Cardiac ventricle fibroblast (primary cell): ENCODE data around the gene CCS. TPM values are rescaled to one million over a fixed set of nuclear protein-coding genes. Genes with fewer than 3 reads are reported as not detected.

Experiments used
- total RNA-seq: library from RNA; depleted of rRNA; stranded (reverse); fragments of >200 nt; gene quantifications from 2 replicates; pipeline ENCODE4 v1.2.3, GENCODE V29; 2015

Gene CCS, protein sequence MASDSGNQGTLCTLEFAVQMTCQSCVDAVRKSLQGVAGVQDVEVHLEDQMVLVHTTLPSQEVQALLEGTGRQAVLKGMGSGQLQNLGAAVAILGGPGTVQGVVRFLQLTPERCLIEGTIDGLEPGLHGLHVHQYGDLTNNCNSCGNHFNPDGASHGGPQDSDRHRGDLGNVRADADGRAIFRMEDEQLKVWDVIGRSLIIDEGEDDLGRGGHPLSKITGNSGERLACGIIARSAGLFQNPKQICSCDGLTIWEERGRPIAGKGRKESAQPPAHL
- 55.0 and 56.5 TPM in 2 replicates for total RNA-seq

DNA sequence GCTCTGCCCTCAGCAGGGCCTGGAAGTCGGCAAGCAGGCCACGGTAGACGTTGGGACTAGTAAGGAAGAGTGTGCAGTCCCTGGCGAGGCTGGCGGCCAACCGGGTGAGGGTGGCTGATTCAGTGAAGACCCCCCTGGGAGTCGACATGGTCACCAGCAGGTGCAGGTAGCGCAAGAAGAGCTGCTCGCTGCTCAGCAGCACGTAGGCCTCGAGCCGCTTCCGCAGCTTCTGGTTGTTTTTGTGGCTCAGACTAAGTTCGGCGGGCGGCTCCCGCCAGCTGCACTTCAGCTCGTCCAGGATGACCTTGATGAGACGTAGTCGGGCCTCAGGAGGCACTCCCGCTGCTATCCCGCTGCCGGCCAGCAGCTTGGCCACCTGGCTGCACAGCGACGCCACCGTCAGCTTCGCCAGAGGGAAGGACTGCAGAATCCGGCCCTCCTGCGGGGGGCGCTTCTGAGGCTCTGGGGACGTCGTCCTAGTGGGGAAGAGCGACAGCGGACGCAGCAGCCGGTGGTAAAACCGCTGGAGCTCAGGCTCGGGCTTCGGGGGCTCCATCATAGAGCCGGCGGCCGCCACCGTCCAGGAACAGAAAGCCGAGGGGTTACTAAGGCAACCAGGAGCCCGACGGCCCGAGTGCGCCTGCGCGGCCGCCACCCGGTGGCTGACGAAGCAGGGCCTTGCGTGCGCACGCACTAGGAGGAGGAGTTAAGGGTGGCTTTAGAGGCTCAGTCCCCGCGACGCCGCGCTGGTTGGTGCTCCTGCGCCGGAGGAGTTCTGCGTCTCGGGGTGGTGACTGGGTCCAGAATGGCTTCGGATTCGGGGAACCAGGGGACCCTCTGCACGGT lies at the start of gene CCS, which contains the start of gene CCDC87:
CCS (plus strand) TSS at position 729 of the 846 bp plus-strand sequence; CDS start at position 806, 77 bp downstream.
CCDC87 (minus strand) TSS at position 607 of the 846 bp plus-strand sequence; CDS start at position 559, 48 bp downstream.

DNA sequence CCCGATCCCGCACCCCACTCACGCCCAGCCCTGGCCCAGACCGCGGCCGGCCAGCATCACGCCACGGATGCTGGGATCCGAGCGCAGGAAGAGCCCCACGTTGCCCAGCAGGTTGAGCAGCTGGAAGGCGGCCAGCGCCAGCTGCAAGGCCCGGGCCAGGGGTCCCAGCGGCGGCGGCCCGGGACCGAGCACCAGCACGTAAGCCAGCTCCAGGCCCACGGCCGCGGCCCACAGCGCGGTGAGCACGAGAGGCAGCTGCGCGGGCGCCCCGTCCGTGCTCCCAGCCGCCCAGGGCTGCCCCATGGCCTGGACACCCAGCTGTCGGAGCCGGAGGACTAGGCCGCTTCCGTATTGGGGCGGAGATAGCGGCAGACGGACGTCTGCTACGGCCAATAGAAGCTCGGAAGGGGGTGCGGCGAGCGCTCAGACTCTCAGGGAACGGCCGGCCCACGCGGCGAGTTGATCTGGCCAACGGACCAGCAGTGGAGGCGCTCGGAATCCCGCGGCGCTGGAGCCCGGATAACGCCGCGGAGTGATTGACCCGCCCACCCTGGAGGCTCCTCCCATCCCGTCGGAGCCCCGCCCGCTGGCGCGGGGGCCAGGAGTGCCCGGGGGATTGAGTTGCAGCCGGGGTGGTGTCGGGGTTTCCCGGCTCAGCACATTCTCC lies 47.2 kb upstream of the CCS start, which contains the start of gene ZDHHC24:
ZDHHC24 (minus strand) TSS at position 348 of the 667 bp plus-strand sequence; CDS start at position 303, 45 bp downstream.

DNA sequence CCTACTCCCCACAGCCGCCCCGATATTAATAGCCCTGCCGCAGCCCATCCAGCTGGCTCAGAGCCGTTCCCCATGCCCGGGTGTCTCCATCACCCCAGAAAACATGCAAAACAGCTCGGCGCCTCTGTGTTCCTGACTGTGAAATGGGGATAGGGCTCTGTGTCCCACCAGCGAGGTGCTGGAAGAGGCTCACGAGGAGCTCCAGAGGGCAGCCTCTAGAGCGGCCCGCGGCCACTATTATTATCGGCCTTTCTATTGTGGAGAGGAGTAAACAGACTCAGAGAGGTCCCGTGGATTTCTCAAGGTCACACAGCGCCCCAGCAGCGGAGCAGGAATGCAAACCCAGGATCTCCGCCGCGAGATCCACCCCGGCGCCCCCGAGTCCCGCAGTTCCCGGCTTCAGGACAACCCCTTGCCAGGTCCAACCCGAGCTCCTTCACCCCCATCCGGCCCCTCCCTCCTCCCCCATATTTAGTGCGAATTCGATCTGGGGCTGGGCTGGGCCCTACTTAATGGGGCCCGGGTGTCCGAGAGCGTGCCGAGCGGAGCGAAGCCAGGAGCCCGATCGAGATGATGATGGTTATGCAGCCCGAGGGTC lies 46.5 kb upstream of the CCS start, which contains the start of gene ACTN3:
ACTN3 (plus strand) TSS at position 536 of the 598 bp plus-strand sequence; CDS start at position 571, 35 bp downstream.

DNA sequence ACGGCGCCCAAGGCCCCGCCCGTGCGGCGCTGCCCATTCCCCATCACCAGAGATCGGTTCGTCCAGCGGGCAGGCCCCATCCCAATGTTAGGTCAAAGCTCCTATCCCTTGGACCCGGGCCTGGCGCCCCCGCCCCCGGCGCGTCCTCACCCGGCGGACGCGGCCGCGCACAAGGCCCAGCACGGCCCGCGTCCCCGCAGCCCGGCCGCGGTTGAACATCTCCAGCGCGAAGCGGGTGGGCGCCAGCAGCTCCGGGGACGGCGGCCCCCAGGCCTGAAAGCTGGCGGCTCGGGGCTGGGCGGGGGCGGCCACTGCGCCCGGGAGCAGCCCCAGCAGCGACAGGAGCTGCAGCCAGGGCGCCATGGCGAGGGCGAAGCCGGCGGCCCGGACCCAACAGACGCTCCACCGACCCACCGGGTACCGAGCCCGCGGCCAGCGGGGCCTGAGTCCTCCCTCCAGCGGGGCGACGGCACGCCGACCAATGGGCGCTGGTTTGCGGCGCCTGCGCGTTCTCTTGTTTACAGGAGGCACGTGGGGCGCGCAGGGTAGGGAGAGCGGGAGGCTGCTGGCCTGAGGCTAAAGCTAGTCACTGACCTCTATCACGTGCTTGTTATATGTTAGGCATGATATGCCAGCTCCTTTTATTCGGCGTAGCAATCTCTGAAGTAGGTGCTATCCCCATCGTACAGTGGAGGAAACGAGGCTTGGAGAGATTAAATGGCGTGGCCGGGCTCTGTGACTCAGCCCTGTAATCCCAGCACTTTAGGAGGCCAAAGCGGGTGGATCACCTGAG lies 24.7 kb upstream of the CCS start, which contains the start of gene CTSF:
CTSF (minus strand) TSS at position 483 of the 793 bp plus-strand sequence; CDS start at position 363, 120 bp downstream.

DNA sequence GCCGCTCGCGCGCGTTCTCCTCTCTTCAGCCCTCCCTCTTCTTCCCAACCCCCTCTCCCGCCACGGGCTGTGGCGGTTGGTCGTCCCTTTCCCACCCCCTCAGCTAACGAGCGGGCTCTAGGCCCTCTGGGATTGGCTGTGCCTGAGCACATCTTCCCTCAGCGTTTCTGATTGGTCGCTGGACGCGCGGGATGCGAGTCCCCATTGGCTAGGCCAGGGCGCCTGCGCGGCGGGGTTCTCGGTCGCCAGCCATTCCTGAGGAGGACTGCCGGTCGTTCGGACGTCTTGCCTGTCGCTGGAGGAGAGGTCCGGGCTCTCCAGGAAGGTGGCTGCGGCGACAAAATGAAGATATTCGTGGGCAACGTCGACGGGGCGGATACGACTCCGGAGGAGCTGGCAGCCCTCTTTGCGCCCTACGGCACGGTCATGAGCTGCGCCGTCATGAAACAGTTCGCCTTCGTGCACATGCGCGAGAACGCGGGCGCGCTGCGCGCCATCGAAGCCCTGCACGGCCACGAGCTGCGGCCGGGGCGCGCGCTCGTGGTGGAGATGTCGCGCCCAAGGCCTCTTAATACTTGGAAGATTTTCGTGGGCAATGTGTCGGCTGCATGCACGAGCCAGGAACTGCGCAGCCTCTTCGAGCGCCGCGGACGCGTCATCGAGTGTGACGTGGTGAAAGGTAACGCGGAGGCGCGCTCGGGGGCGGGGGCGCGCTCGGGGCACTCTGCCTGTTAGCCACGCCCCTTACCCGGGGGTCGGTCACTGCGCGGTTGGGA lies 23.6 kb downstream of the CCS start, which contains the start of gene RBM14:
RBM14 (plus strand) TSS at position 252 of the 776 bp plus-strand sequence; CDS start at position 343, 91 bp downstream.

DNA sequence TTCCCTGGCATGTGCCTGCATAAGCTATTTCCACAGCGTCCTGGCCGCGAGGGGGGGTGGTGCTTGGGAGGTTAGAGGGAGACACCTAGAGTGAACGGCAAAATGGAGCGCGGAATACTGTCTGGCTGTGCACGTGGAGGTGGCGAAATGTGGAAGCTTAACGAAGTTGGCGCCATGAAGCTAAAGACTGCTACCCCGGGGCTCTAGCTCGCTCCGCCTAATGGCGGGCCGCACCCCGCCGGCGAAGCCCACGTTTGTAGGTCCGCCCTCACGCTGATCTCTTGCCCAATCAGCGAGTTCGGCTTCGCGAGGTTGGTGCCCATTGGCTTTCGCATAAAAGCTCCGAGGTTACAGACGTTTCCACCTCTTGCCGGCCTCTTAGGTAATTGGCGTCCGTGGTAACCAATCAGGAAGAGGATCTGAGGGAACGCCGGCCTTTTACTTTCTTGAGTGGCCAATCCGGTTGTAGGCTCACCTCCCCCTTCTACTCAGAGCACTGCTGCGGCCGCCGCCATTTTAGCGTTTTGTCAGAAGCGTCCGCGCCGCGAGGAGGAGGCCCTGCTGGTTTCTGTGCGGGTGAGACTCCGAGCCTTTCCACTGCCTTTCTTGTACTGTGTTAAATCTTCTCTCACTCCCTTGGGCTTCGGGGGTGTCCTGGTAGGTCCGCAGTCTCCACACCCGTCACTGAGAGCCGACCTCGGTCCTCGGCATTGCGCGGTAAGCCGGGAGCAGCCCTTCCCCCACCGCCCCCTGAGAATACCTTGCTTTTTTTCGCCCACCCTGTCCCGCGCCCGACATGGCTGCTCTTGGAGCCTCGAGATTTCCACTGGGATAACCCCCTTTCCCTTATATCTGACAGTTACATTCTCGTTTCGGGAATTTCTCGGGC lies 45.4 kb downstream of the CCS start, which contains the start of gene RBM4:
RBM4 (plus strand) TSS at position 527 of the 889 bp plus-strand sequence. CDS start 1,009 bp downstream, outside the sequence.

Other genes starting within 250 kb of the CCS start
- 29.3 and 43.7 TPM in 2 replicates for gene BRMS1, start 248.1 kb upstream of the CCS start, total RNA-seq
- gene B4GAT1, start 245.6 kb upstream of the CCS start, total RNA-seq, result 28.5 and 35.6 TPM in 2 replicates
- 0.20 TPM in 1 of 2 replicates, not detected in the other for gene SLC29A2, start 221.4 kb upstream of the CCS start, total RNA-seq
- gene NPAS4, start 172.2 kb upstream of the CCS start, total RNA-seq, result not detected in 2 replicates
- gene MRPL11, start 154.3 kb upstream of the CCS start, total RNA-seq, result 47.5 and 49.5 TPM in 2 replicates
- 6.8 and 9.0 TPM in 2 replicates for gene PELI3, start 126.3 kb upstream of the CCS start, total RNA-seq
- gene DPP3, start 112.8 kb upstream of the CCS start, total RNA-seq, result 16.1 and 20.1 TPM in 2 replicates
- gene BBS1, start 82.5 kb upstream of the CCS start, total RNA-seq, result 39.4 and 49.4 TPM in 2 replicates
- gene ZDHHC24, start 47.1 kb upstream of the CCS start, total RNA-seq, result 17.5 and 19.3 TPM in 2 replicates
- 0.06 TPM in 1 of 2 replicates, not detected in the other for gene ACTN3, start 46.3 kb upstream of the CCS start, total RNA-seq
- 105 and 122 TPM in 2 replicates for gene CTSF, start 24.6 kb upstream of the CCS start, total RNA-seq
- gene CCDC87, start 122 bp upstream of the CCS start, total RNA-seq, result 0.44 and 1.3 TPM in 2 replicates
- 23.3 and 27.1 TPM in 2 replicates for gene RBM14, start 23.4 kb downstream of the CCS start, total RNA-seq
- 70.0 and 93.0 TPM in 2 replicates for gene RBM4, start 45.5 kb downstream of the CCS start, total RNA-seq
- gene RBM4B, start 84.7 kb downstream of the CCS start, total RNA-seq, result 14.9 and 16.4 TPM in 2 replicates
- gene SPTBN2, start 136.0 kb downstream of the CCS start, total RNA-seq, result 1.4 and 5.1 TPM in 2 replicates